ENCODE measurements around the gene CCDC92.

The CCDC92 gene

DNA sequence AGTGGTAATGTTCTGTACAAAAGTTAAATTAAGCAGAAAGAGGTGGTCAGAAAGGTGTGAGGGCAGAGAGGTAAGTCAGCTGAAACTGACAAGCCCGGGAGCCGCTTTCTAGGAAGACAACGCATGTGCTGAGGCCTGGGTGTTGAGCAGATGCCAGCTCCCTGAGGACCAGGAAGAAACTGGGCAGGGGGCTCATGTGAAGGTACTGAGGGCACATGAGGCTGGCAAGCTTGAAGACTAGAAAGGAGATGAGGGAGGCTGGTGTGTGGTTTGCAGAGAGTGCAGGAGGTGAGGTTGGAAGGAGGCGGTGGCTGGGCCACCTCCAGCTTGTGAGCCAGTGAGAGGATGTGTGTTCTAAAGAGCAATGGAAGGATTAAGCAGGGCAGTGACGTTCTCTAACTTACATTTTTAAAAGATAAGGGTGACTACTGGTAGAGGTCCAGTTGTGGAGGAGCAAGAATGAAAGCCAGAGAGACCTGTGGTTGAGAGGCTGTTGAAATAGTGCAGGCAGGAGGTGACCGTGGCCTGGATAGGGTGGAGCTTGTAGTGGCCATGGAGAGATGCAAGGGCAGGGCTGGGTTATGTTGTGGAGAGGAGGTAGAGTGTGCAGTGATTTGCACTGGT lies 29.5 kb upstream of the CCDC92 start:
- DNase-seq (ENCODE audit: low read depth): no peak

DNA sequence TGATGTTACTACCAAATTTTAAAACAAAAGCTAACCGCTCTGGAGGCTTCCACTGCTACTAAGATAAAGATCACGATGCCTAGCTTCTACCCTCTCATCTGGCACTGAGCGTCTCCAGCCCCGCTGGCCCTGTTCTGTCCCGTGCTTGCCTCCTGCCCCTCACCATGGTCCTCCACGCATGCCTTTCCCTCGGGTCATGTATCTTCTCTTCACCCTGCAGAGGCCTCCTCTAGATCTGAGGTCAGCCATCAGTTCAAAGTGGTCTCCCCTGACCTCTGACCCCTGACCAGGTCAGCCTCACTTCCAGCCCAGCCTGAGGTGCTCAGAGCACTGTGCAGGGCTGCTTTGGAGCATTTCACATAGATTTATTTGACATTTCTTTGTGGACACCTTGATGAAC lies 28.7 kb upstream of the CCDC92 start:
- no peak for DNase-seq (ENCODE audit: low read depth)

- DNase-seq (ENCODE audit: low read depth): no peak
Observed at GRCh38 chr12:124000111-124000510, 27.5 kb upstream of the CCDC92 start.

GRCh38 chr12:123998991-123999359 lies 26.3 kb upstream of the CCDC92 start:
- no peak for DNase-seq (ENCODE audit: low read depth)

DNA sequence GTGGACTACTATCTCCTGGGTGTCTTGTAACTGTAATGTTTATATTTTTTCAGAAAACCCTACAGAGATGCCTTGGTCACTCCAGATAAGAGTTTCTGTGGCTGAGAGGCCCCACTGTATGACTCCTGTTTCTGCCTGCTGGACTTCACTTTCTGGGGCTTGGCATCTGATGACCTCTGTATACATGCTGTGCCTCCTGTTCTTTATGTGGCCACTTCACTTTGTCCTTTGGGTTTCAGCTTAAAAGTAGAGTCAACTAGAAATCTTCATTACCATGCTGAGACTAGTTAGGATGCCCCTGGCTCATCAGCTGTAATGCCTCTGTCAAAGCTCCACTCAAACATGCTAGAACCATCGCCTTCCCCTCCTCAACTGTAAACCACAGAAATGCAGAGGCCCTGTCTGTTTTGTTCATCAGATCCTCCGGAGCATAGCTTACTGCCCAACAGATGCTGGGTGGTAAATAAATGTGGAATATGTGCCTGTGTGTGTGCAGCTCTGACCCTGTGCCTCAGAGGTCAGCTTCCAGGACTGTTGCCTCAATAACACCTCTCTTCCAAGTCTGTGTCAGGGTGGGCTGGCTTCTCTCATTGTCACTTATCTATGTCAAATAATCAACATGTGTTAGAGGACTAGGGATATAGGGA lies 25.8 kb upstream of the CCDC92 start:
- no peak for DNase-seq (ENCODE audit: low read depth)

GRCh38 chr12:123997908-123998307 lies 25.3 kb upstream of the CCDC92 start:
- DNase-seq (ENCODE audit: low read depth): no peak

DNA sequence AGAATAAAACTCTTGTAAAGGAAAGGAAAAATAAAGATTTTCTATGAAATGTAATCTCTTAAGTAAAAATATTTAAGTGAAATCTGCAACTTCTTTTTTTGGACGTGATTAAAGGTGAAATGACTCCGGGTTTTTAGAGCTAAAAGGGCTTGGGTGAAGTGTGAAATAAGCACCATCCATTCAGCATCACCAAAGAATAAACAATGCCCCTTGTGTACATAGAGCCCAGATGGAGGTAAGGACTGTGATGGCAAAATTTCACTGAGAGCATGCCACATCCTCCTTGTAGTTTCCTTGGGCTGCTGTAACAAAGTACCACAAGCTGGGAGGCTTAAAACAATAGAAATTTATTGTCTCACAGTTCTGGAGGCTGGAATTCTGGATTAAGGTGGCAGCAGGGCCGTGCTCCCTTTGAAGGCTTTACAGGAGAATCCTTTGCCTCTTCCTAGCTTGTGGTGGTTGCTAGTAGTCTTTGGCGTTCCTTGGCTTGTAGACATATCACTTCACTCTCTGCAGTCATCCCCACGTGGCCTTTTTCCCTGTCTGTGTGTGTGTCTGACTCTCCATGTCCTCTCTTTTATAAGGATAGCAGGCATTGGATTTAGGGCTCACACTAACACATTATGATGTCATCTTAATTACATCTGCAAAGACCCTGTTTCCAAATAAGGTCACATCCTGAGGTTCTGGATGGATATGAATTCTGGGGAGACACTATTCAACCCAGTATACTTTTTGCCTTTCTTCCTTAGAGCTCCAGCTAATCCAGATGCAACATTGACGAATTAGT lies 24.6 kb upstream of the CCDC92 start:
- DNase-seq (ENCODE audit: low read depth): no peak

DNA sequence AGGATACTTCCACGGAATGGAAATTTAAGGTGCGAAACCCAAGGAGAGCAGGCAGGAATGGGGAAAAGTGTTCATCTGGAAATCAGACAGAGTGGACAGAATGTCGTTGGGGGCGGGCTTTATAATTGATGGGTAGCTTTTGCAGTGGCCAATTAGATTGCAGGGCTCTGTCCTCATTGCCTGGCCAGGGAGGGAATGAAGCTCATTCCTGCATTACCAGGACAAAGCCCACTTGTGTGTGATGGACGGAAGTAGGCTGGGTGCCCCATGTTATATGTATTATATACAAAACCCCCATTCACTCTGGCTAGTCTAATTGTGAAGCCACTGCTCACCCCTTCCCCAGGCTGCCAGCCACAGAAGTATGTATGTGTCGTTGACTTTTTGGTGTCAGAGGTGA lies 23.9 kb upstream of the CCDC92 start:
- DNase-seq (ENCODE audit: low read depth): no peak

GRCh38 chr12:123995023-123995748 lies 22.6 kb upstream of the CCDC92 start:
- DNase-seq (ENCODE audit: low read depth): peak; percentile 60

DNA sequence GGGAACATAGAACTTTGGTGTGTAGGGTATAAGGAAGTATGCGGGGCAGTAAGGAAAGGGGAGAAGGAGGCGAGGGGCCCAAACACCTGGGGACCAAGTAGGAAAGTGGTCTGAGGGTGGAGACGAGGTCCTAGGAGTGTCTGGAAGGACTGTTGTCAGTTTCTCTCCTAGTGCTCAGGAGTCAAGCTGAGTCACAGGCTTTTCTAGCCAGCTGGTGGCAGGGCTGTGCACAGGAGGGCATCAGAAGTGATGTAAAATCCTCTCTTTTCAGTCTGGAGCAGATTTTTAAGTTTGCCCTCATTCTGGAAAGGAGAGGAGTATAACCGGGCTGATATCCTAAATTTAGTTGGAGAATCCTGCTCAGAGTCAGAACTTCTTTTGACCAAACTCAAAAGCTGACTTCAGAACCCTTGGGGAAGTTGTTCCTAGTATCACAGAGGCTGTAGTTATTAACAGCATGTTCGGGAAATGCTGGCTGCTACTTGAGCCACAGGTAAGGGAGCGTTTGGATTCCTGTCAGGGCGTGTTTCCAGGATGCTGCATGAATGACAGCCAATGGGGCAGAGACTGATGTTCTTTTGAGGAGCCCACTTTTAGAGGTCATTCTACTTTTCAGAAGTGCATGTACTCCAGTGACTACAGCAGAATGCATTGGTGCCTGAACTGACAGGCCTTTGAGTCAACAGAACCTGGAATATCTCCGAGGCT lies 19.6 kb upstream of the CCDC92 start:
- no peak for DNase-seq (ENCODE audit: low read depth)

DNA sequence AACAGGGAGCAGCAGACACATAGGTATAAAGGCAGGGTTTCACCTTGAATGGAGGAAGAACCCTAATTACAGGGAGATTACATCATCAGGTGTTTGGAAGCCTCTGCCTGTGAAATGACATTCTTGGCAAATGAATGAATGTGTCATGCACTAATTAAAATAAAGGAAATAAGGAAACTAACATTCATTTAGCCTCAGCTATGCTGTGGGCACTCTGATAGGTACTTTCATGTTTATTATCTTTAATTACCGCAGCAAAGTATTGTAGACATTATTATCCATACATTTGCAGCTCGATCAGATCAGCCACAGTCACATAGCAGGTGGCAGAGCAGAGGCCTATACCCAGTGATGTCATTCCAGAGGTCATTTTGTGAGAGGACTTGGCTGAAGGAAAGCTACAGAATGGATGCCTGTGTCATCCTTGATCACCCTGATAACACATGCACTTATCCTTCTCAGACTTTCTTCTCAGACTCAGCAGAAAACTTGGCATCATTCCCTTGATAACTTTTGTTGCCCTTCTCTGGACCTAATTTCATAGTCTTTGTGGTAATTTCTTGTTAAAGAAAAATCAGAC lies 18.8 kb upstream of the CCDC92 start:
- no peak for DNase-seq (ENCODE audit: low read depth)

DNA sequence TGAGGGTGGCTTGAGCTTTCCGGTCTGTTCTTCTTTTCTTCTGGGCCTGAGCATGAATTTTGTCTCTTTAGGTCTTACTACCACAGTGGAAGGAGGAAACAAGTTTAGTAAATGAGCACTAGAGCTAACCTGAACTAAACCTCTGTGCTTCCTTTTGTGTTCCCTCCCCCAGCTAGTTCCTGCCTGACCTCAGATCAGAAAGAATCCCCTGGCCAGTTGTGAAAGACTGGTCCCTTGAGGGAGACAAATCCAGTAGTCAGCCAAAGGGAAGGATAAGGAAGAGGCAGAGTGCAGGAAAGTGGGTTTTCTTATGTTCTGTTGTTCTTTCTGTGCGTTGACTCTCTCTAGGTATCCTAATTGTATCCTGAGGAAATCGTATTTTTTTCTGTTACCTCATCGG lies 17.9 kb upstream of the CCDC92 start:
- DNase-seq (ENCODE audit: low read depth): no peak

GRCh38 chr12:123989753-123990152 lies 17.1 kb upstream of the CCDC92 start:
- DNase-seq (ENCODE audit: low read depth): no peak

DNA sequence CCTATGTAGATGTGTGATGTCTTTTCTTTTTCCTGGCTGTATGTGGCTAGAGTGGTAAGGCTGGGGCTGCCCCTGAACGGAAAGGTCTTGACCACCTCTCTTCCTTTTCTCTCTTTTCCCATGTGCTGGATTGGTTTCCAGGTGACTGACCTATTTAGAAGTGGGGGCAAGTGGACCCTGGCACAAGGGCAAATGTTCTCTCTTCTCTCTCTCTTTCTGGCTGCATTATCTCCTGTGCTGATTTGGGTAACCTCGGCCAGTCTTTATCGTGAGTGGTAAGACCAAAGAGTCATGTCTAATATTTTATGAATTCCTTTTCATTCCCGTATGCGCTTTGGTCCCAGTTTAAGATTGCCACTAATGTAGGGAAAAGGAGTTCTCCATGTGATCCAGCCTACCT lies 16.5 kb upstream of the CCDC92 start:
- DNase-seq (ENCODE audit: low read depth): no peak

- no peak for DNase-seq (ENCODE audit: low read depth)
Observed at GRCh38 chr12:123987022-123987421, 14.4 kb upstream of the CCDC92 start.

DNA sequence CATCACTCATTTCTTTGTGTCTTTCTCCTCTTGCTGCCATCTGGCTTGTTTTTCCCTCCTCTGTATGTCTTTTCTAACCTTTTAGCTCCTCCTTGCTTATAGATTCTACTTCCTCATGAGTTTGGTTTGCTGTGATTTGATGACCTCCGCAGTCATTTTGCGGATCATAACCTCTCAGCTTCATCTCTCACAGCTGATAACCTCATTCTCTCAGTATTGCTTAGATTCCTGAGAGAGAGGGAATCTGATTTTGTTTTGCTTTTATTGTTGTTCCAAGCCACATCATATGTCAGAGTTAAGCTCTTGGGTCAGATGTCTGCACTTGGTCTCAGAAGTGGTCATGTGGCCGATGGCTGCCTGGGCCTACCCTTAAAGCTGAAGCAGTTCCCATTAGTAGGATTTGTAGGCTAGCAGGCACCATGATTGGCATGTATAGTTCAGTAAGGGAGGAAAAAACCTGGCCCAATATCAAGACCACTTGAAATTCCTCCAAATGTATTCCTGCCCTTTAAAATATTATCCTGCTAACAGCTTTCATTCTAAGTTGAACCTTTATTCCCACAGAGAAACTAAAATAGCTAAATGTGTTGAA lies 13.8 kb upstream of the CCDC92 start:
- DNase-seq (ENCODE audit: low read depth): no peak

GRCh38 chr12:123984903-123985302 lies 12.3 kb upstream of the CCDC92 start:
- DNase-seq (ENCODE audit: low read depth): no peak

DNA sequence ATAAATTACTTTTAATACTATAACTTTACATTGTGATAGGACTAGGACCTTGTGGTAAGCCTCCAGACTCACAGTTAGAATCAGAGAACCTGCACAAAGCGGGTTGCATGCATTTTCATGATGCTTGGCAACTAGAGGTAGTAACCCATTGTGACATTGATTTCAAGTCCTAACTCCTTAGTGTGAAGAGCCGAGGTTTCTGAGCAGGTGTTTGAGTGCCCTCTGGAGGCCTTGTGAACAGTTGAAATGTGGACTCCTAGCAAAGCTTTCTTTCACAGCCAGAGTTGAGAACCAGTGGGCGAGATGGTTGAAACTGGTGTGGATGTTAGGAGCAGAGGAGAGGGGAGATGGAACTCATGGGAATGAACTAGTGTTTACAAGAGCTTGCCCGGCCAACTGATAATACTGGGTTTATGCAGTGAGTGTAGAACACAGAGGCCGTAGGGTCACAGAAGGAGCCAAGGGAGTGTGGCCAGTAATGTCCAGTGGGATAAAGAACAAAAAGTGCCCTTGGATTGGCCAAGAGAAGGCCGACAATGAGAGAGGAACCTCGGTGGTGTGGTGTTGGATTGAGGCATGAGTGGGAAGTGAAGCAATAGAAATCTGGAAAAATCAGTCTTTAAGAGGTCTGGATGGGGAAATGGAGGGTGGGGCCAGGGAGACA lies 11.3 kb upstream of the CCDC92 start:
- peak; percentile 71 for DNase-seq (ENCODE audit: low read depth)

- no peak for DNase-seq (ENCODE audit: low read depth)
Observed at GRCh38 chr12:123982269-123982668, 9.6 kb upstream of the CCDC92 start.

DNA sequence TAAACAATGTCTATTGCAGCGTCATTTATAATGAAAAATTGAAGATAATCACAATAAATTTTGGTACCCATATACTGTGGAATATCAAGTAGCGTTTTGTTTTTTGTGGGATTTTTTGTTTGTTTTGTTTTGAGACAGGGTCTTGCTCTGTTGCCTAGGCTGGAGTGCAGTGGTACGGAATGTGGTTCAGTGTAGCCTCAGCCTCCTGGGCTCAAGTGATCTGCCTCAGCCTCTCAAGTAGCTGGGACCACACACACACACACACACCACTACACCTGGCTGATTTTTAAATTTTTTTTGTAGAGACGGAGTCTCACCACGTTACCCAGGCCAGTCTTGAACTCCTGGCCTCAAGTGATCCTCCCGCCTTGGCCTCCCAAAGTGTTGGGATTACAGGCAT lies 6.9 kb upstream of the CCDC92 start:
- no peak for DNase-seq (ENCODE audit: low read depth)
